Transverse colon (tissue), 1 donor: ENCODE results near the gene FAM169A.

Experiments used
- EP300 ChIP-seq: sonication (generic); formaldehyde crosslinking; IDR thresholded peaks from one replicate; pipeline ENCODE4 v1.6.1; 2017; ENCODE audit warnings: antibody characterized with exemption, low read depth
- POLR2A ChIP-seq: fragments of 450-650 bp; IDR thresholded peaks from one replicate; pipeline ENCODE4 v1.6.1; 2016; ENCODE audit warnings: antibody characterized with exemption, mild to moderate bottlenecking, moderate library complexity

GRCh38 chr5:74865804-74866595 is at the start of gene FAM169A:
- TF ChIP-seq EP300 (no peak), POLR2A (no peak)
